Measurements from ENCODE around the gene HSPB9.

HSPB9 gene

DNA sequence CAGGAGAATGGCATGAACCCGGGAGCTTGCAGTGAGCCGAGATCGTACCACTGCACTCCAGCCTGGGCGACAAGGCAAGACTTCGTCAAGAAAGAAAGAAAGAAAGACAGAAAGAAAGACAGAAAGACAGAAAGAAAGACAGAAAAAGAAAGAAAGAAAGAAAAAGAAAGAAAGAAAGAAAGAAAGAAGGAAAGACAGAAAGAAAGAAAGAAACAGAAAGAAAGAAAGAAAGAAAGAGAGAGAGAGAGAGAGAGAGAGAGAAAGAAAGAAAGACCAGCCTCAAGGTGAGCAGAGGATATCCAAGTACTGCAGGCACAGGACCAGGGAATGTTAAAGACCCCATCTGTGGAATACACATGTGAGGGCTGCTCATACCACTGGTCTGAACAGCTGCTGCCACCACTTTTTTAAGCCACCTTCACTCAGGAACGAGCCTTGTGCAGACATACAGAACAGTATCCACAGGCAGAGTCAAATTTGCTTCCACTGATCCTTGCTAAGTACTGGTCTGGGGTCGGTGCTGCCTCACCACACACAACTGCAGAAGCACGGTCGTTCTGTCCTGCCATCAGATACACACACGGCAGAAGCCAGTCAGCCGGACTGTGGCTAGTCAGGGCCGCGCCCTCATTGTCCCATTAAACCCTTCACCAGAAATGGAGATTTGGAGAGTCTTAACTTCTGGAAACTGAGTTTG lies 24.5 kb downstream of the HSPB9 start:
- no peak for DNase-seq

DNA sequence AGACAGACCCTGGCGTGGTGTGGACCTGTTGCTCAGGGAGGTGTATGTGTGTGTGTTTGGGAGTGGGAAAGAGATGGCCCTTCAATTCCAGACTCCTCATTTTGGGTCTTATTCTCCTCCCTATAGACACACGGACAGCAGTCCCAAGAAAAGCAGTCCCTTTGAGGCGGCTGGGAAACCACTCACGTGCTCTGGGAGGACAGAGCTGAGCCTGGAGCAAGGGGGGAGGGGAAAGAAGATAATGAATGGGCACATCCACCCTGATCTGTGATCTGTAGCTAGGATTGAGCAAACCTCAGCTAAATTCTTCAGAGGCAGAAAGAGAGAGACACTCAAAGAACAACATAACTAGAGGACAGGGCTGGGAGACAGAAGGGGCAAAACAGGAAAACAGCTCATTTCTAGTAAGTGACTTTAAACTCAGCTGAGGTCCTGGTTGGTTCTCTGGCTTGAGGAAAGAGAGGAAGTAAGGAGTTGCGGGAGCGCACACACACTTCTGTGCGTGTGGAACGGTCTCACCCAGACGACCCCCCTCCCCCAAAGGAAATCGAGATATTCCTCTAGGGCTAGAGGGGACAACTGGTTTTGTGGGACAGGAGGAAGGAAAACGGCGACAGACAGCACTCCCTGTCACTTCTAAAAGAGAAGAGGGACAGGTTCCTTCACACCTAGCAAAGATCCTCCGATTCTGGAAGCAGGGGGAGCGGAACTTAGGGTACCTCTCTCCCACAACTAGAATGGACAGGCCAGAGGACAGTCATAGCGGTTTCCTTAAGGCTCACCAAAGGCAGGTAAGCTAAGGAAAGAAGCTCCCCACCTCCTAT lies 31.5 kb downstream of the HSPB9 start:
- DNase-seq: no peak

DNA sequence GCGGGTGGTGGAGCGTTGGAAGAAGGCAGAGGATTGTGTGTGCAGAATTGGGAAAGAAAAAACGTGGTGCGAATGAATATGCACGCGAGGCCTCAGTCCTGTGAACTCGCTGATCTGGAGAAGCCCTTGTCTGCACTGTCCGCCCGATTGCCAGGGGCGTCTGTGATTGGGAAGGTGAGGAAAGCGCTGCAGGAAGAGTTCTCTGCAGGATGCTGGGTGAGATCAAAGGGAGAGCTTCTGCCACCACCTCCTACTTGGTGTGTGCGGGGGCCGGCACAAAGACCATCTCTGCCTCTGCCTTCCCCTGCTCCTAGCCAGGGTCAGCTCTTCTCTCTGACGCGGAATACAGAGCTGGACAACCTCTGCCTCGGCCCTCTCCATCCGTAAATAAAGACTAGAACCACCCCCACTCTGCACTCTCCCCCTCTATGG lies 33.0 kb downstream of the HSPB9 start:
- DNase-seq: no peak

DNA sequence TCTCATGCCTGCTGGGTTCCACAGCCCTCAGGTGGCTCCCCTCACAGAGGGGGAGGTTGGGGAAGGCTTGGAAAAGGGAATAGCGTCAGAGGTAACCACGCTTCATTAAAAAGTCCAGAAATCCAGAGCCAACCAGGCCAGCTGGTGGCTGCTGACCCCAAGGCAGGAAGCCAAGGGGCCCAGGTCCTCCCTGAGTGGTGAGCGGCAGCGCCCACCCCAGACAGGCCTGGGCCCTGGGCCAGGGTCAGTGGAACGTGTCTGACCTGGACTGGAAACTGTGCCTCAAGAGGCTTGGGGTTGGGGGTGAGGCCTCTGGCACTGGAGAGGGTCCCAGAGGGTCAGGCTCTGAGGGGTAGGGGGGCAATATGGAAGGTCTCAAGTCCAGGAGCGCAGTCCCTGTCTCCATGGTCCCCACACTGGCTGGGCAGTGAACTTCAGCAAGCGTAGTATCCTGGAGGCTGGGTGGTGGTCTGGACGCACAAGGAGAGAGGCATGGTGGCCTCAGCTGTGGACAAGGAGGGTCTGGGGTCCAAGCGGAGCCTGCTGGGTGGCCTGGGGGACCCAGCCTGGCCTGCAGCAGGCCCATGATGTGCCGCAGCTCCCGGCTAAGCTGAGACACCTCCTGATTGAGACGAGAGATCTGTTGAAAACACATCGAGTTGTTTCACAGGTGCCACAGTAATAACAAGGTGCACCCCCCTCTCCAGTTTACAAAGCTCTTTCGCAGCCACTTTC lies 37.4 kb downstream of the HSPB9 start:
- no peak for DNase-seq

DNA sequence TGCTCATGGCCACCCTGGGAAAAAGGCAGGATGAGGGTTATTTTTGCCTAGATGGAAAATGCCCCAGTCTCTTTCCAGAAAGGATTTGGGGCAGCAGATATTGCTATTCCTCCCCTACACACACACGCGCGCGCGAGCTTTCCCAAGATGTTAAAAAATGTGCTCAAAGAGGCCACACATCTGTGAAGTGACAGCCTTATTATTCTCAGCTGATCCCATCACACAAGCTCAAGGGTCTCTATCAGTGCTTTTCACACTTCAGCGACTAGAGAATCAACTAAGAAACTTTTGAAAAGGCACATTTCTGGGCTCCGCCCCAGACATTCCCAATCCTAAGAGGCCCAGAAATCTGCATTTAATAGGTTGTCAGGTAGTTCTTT lies 37.9 kb downstream of the HSPB9 start:
- no peak for DNase-seq

DNA sequence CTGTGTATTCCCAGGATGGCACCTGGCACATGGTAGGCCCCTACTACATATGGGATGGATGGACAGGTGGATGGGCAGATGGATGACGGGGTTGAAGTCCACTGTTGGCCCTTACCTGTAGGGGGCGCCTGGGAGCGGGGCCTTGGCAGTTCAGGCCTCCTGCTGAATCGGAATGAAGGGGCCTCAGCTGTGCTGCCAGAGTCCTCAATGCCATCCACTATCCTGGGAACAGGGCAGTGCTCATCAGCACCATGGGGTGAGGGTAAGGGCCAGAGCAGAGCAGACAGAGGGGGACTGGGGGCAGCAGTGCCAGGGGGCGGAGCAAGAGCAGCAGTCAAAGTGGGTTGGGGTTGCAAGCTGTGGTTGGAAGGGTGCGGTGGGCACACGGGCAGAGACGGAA lies 40.5 kb downstream of the HSPB9 start:
- DNase-seq: no peak

DNA sequence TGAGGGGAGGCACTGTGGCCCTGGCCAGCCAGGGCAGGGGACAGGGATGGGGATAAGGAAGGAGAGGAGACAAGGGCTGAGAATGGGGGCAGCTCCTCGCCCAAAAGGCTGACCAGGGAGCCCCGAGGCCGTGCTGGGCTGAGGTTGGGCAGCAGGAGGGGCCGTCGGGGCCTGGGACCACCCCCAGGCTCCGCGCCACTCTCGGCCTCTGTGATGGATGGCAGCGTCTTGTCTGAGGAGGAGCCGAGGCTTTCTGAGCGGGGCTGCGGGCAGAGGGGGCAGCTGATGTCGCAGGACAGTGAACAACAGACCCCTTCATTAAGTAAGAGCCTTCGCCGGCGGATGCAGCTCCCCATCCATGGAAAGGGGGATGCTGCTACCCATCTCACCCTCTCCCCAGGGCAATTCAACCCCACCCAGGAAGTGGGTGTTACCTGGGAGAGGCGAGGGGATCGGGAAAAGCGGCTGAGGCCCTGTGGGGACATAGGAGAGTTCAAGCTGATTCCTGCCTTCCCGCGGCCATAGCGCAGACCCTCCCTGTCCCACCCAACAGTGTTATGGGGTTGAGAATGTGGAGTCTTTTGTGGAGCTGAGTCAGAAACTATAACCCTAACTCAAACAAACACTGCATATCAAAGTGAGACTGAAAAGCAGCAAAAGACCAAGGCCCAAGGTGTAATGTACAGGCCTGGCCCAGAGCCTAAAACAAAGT lies 41.2 kb downstream of the HSPB9 start:
- no peak for DNase-seq

DNA sequence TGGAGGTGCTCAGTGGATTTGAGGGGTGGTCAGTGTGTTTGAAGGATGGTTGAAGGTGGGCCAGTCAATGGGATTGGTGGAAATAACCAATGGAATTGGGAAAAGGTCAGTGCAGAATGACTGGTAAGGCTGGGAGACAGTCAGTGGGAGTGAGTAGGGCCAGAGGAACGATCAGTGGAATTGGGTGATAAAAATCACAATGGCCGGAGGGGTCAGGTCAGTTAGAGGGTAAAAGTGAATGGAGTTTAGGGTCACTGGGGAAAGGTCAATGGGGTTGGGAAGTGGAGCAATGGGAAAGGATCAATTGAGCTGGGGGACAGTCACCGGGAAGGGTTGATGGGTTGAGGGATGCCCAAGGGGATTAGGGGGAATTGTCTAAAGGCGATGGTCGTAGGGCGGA lies 43.1 kb downstream of the HSPB9 start:
- DNase-seq: no peak

DNA sequence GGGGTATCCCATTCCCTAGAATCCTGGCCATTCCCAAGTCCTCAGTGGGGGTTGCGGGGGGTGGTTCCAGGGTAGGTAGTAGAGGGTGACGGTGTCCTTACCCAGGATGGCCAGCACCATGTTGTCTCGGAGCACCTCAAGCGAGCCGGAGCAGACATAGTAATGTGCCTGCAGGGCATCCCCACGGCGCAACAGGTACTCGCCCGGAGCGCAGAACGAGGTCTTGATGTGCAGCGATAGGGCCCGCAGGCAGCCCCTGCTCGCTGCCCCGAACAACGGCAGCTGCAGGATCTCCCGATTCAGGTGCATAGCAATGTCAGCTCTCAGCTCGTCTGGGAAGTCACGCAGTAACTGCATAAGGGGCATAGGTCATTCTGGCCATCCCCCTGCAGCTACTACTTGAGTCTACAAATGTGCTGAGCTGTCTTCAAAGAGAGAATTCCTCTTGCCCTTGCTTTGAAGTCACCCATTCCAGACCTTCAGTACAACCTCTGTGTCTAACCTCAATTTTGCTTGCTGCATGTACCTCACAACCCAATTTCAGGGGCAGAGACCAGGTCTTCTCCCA lies 43.7 kb downstream of the HSPB9 start:
- no peak for DNase-seq

DNA sequence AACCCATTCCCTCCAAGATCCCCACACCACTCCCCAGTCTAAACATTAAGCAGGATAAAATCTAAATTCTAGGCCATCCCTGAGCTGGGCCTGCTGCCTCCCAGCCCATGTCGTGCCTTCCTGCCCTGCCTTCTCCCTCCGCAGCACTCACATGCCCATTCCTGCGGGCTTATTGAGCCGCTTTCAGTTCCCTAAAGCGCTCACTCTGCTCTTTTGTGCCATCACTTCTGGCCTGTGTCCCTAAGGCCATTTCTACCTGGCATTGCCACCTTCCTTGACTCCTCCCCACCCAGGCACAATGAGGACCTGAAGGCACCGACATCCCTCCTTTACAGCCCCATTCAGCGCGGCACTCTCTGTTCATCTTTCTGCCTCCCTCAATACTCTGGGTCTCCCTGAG lies 45.2 kb downstream of the HSPB9 start:
- DNase-seq: no peak

DNA sequence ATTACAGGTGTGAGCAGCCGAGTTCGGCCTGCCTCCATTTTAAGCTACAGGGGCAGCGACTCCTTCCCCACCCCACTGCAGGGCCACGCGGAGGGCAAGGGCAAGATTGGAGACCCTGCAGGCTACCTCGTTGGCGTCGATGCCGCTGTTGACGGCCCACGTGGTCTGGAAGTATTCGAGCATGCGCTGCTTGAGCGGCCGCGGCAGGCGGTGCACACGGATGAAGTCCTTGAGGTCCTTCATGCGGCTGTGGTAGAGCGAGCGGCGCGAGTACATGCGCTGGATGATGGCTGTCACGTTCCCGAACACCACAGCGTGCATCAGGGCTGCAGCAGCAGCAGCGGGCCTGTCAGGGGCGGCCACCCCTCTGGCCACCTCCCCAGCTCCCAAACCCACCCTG lies 46.7 kb downstream of the HSPB9 start:
- DNase-seq: no peak

DNA sequence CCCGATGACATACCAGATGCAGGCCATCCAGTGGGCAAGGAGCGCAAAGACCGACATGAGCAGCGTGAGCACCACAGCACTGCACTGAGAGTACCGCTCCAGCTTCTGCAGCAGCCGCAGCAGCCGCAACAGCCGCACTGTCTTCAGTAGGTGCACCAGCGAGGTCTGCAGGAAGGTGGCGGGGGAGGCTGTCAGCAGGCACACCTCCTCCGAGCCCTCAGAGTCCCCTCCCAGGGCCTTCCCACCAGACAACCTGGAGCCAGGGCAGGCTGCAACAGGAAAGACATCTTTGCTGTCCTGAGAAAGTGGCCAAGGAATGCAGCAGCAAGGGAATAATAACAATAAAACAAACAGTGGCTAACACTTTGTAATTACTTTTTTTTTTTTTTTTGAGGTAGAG lies 49.2 kb downstream of the HSPB9 start:
- no peak for DNase-seq

All from retina (tissue), 1 donor.